Lung microvascular endothelial cell (primary cell): ENCODE measurements around the gene ITGA8. TPM values are rescaled to one million over a fixed set of nuclear protein-coding genes. Genes with fewer than 3 reads are reported as not detected.
"Not testable (repeated sequence)": the region's sequence is repeated elsewhere in the genome, so short reads cannot be mapped to it uniquely, and the experiment has no call there.

Experiments
- DNase-seq, 2 donors: peaks; one replicate each; pipeline versions ENCODE4 v3.0.0 to v3.0.0-alpha.2; 2010; ENCODE audit warnings: low read depth in 2 of 2
- total RNA-seq: library from RNA; depleted of rRNA; stranded (reverse); fragments of >200 nt; gene quantifications from 2 replicates; pipeline ENCODE4 v1.2.1, GENCODE V29; 2014

ITGA8 gene
- total RNA-seq, 1 donor from 2014 or later: 0.79 TPM

- DNase-seq: no peak
Measured at GRCh38 chr10:15558136-15558535, 161.6 kb downstream of the ITGA8 start.

DNA sequence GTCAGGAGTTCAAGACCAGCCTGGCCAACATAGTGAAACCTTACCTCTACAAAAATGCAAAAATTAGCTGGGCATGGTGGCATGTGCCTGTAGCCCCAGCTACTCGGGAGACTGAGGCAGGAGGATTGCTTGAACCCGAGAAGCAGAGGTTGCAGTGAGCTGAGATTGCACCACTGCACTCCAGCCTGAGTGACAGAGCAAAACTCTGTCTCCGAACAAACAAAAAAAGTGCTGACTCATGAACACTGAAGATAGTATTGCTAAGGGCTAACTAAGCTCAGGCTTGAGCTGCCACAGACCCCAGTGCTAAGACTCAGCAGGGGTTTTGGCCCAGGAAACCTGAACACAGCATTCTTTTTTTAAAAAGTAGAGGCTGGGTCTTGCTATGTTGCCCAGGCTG lies 162.6 kb downstream of the ITGA8 start:
- DNase-seq: not testable (repeated sequence)

DNA sequence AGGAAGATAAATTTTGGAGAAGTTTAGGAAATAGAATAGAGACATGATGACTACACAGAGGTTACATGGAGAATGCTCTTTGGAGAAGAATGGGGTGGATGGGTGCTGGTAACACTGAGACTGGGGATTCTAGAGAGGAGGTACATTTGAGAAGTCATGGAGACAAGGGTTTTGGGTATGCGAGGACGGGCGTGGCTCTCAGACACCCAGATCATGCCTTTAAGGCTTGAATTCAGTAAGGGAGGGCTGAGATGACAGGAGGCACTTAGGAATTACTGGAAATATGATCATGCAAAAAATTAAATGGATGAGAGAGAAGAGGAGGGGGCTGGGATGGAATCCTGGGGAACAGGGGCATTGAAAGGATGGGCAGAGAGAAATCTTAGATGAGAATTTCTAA lies 168.8 kb downstream of the ITGA8 start:
- DNase-seq: no peak

DNA sequence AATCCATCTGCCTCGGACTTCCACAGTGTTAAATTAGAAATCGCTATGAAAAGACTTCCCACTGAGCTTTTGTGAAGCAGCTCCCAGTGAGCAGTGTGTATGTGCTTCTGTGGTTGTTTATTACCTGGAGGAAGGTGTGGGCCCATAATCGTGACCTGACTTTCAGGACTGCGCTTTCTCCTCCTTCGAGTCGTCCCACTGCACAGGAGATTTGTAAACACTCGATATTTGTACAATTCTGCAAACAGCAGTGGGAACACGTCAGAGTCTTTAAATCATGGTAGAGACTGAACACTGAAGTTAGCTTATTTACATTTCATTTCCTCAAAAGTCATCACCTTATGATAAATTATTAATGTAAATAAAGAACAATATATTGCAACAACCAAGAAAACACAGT lies 171.4 kb downstream of the ITGA8 start:
- no peak for DNase-seq

DNA sequence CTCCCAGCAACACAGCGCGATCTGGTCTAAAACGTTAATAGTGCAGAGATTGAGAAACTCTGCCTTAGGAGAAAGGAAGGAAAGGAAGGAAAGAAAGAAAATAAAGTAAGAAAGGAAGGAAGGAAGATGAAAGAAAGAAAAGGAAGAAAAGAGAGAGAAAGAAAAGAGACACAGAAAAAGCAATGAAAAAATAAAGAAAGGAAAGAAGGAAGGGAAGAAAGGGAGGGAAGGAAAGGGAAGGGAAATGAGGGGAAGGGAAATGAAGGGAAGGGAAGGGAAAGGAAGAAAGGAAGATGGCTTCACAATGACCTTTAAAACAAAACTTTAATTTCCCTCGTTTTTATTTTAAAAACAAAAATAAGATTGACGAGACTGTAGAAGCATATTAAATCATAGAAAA lies 173.1 kb downstream of the ITGA8 start:
- DNase-seq: no peak

DNA sequence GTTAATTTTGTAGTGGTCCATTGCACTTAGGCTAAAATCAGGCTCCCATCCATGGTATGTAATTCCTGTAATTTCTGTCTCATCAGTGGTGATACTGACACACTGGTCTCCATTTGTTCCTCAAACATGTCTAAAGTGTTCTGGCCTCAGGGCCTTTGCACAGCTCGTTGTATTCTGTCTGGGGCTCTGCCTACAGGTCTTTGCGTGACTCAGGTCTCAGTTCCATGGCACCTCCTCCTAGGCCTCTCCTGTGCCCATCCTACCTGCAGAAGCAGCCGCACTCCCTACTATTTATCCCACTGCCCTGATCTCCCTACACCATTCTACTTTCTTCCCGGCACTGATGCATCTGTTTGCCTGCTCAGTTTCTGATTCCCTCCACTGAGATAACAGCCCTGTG lies 173.8 kb downstream of the ITGA8 start:
- DNase-seq: no peak

- DNase-seq: no peak
Measured at GRCh38 chr10:15545266-15545665, 174.5 kb downstream of the ITGA8 start.

DNA sequence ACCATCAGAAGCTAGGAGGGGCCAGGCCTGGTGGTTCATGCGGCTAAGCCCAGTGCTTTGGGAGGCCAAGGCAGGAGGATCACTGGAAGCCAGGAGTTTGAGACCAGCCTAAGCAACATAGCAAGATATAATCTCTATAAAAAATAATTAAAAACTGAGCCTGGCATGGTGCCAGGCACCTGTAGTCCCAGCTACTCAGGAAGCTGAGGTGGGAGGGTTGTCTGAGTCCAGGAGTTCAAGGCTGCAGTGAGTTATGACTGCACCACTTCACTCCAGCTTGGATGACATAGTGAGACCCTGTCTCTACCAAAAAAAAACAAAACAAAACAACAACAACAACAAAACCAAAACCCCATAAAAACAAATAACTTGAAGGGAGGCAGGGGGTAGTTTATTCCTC lies 175.7 kb downstream of the ITGA8 start:
- no peak for DNase-seq

DNA sequence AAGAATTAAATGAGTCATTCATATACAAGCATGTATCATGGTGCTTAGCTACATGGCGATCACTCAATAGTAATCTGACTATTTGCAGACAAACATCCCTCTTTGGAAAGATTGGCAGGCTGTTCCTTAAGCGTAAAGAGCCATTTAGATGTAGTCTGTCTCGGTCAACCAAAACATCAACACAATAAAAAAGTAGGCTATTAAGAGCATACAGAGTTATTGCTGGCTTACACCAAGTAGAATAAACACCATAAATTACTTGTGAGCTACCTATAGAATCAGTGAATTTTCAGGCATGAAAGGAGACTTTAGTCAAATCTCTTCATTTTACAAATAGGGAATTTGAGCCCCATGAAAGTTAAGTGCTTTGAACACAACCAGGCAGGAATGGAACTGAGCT lies 176.9 kb downstream of the ITGA8 start:
- DNase-seq: no peak

- DNase-seq: no peak
Measured at GRCh38 chr10:15541376-15541775, 178.3 kb downstream of the ITGA8 start.

DNA sequence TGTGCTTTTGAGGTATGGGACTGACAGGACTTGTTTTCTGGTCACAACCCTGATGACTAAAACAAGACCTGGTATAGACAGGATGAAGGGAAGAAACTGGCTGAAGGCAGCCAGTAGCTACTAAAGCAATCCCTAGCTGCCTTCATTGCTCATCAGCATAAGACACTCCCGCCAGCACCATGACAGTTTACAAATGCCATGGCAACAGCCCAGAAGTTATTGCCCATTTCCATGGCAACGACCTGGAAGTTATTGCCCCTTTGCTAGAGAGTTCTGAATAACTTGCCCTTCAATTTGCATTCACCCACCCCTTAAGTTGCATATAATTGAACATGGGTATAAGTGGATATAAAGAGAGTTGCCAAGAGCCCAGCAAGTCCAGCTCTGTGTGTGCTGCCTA lies 179.0 kb downstream of the ITGA8 start:
- no peak for DNase-seq

DNA sequence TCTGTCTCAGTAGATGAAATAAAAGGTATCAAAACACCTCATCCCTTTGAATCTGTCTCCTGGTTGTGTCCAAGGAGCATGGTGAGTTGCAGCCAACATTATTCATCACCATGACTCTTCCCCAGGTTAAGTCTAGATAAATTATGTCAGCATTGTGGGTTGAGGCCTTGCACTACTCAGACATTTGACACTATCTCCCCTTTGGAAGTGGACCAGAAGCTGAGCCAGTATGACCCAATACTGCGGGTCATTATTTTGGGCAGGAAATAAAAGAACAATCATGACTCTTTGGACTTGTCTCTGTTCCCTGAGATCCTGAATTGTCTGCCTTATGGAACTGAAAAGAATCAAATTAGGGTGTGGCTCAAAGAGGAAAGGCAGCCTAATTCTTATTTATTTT lies 180.5 kb downstream of the ITGA8 start:
- no peak for DNase-seq

GRCh38 chr10:15534928-15535538 lies 184.7 kb downstream of the ITGA8 start:
- DNase-seq: not testable (repeated sequence)

DNA sequence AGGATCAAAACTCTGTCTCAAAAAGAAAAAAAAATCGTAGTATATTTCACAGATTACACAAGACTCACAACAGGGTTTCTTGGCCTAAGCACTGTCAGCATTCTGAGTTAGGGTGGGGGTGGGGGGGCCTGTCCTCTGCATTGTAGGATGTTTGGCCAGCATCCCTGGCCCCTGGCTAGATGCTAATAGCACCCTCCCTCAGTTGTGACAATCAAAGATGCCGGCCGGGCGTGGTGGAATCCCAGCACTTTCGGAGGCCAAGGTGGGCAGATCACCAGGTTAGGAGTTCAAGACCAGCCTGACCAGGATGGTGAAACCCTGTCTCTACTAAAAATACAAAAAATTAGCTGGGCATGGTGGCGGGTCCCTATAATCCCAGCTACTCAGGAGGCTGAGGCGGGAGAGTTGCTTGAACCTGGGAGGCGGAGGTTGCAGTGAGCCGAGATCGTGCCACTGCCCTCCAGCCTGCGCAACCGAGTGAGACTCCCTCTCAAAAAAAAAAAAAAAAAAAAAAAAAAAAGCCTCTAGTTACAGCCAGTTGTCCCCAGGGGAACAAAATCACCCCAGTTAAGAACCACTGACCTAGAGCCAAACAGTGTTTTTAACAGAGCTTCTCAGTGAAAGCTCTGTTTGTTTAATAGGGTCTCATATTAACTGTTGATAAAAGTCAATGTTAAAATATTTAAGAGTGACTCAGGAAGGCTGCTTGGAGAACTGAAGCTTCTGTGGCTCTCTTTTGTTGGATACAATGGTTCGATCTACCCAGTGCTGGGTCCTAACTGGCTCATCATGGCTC lies 187.6 kb downstream of the ITGA8 start:
- DNase-seq: no peak

DNA sequence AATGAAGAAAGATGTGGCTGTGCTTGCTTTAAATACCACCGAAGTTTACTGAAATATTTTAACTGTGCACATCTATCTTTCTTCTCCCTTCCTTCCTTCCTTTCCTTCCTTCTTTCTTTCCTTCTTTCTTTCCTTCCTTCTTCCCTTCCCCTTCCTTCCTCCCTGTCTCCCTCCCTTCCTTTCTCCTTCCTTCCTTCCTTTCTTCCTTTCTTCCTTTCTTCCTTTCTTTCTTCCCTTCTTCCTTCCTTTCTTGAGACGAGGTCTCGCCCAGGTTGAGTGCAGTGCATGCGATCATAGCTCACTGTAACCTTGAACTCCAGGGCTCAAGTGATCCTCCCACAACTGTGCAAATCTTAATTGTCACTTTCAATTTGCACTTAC lies 190.9 kb downstream of the ITGA8 start:
- DNase-seq: no peak

- no peak for DNase-seq
Measured at GRCh38 chr10:15526754-15527153, 193.0 kb downstream of the ITGA8 start.

- DNase-seq: no peak
Measured at GRCh38 chr10:15521328-15521903, 198.3 kb downstream of the ITGA8 start.

GRCh38 chr10:15518250-15518649 lies 201.5 kb downstream of the ITGA8 start:
- peak in 1 of 2 donors; percentile 11 for DNase-seq

GRCh38 chr10:15516256-15517085 lies 203.3 kb downstream of the ITGA8 start:
- no peak for DNase-seq

DNA sequence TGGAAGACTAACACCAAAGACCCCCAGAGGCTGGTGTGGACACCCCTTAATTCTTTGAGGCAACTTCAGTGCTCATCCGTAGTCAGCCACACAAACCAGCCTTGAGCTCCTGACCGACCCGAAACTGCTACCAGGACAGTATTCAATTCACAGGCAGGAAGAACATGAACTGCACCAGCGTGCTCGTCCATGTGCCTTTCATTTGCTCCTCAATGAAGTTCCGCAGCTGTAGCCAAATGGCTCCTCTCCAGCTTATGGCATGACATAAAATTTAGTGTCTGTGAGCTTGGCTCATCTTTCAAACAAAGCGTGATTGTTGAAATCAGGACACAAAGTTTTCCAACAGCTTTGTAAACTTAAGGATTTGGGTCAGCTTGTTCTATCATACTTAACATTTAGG lies 204.5 kb downstream of the ITGA8 start:
- peak in 1 of 2 donors; percentile 93 for DNase-seq

DNA sequence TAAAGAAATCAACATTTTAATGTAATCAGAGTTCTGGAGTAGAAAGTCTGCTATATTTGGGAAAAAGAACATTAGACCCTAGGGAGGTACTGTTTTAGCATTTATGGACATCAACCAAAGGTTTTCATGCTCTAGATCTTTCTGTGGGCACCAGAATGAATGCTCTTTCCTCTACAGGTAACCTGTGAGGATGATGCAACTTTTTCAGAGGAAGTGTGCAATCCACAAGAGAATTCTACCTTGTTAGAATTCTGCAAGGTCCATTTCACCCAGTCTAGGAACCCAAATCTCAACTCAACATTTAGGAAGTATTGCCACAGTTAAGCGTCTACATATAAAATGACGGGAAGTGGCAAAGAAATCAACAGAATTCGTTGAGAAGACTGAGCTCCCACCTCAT lies 208.8 kb downstream of the ITGA8 start:
- no peak for DNase-seq

DNA sequence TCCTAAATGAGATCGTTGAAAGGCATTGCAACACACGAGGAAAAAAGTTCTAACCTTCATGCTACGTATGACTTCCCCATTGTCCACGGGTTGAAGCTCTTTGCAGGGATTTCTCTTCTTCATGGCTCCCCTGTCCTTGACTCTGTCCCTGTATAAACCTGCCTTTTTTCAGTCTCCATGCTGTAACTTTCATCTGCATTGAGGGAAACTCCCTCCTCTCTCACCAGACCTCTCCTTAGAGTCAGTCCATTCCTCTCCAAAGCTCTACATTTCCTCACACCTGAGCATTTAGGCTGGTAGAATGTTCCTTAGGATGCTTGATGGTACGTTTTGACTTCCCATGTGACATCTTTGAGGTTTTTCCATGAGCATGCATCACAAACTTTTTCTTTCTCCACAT lies 214.4 kb downstream of the ITGA8 start:
- DNase-seq: no peak
